ENCODE measurements around the gene NEURL1.
"Not testable (repeated sequence)": the region's sequence is repeated elsewhere in the genome, so short reads cannot be mapped to it uniquely, and the experiment has no call there.

The NEURL1 gene

GRCh38 chr10:103495321-103495720, 1.8 kb downstream of the NEURL1 start:
- no peak for DNase-seq

- DNase-seq: no peak
These were observed 3.8 kb downstream of the NEURL1 start for GRCh38 chr10:103497161-103497915.

- DNase-seq: no peak
These were observed 5.6 kb downstream of the NEURL1 start for GRCh38 chr10:103498936-103499638.

DNA sequence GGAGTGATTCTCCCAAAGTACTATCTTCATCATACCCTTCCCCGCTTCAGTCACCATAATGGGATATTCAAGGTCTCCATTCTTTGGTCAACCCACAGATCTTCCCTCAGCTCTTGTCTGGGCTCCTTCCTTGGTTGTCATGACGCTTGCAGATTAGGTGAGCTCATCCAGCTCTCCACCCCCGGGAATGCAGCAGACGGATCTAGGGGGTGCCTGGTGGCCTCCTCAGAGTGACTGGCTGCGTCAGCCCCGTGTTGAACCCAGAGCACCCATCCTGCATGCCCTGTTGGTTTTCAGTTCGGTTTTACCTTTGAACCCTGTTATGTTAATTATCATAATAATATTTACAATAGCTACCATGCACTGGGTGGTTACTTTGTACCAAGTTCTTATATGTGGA, 6.4 kb downstream of the NEURL1 start:
- DNase-seq: no peak

- DNase-seq: no peak
These were observed 7.0 kb downstream of the NEURL1 start for GRCh38 chr10:103500481-103500880.

GRCh38 chr10:103501186-103501585, 7.7 kb downstream of the NEURL1 start:
- DNase-seq: no peak

GRCh38 chr10:103502849-103503660, 9.6 kb downstream of the NEURL1 start:
- DNase-seq: no peak

GRCh38 chr10:103503777-103504176, 10.3 kb downstream of the NEURL1 start:
- not testable (repeated sequence) for DNase-seq

DNA sequence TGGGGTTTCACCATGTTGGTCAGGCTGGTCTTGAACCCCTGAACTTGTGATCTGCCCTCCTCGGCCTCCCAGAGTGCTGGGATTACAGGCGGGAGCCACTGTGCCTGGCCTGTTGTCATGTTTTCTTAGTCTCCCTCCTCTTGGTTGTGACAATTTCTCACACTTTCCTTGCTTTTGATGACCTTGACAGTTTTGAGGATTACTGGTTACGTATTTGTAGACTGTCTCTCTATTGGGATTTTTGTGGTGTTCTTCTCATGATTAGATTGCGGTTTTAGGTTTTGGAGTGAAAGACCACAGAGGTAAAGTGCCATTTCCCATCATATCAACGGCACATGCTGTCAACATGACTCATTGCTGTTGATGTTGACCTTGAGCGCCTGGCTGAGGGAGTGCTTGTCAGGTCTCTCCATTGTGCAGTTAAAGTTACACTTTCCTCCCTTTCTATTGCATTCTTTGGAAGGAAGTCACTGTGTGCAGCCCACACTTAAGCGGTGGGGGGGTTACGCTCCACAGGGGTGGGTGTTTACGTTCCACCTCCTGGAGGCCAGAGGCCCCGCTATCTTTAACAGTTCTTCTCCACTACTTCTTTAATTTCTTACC, 10.8 kb downstream of the NEURL1 start:
- DNase-seq: no peak

DNA sequence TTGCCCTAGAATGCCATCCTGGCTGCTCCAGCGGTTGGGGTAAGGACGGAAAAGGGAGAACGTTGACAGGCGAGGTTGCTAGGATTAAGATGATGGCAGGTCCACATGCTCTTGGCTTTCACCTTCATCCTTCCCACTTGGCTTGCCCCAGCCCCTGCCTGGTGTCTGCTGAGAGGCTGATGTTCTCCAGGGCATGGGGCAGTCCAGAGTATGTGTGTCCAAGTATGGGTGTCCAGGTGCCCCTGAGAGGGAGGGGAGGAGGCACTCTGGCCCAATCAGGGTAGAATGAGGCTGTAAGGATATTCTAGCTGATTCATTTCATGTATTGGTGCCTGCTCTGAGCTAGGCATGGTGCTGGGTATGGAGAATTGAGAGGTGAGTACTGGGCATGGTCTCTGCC, 12.6 kb downstream of the NEURL1 start:
- no peak for DNase-seq

GRCh38 chr10:103507235-103508191, 14.0 kb downstream of the NEURL1 start:
- no peak for DNase-seq

- no peak for DNase-seq
These were observed 16.7 kb downstream of the NEURL1 start for GRCh38 chr10:103510046-103510685.

- DNase-seq: no peak
These were observed 17.6 kb downstream of the NEURL1 start for GRCh38 chr10:103510791-103511752.

DNA sequence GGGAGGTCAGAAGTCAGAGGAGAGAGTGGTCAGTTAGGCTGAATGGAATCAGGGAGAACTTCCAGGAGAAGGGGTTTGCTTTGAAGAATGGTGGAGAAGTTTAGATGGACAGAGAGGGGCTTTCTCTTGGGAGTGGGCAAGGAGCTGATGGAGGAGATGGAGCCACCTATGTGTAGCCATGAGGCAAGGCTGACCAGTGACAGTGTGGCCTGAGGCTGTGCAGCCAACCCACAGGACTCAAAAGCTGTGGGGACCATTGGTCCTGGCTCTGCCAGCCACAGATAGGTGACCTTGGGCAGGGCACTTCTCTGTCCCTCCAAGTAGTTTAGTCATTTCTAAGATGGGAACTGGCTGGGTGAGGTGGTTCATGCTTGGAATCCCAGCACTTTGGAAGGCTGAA, 18.7 kb downstream of the NEURL1 start:
- DNase-seq: no peak

DNA sequence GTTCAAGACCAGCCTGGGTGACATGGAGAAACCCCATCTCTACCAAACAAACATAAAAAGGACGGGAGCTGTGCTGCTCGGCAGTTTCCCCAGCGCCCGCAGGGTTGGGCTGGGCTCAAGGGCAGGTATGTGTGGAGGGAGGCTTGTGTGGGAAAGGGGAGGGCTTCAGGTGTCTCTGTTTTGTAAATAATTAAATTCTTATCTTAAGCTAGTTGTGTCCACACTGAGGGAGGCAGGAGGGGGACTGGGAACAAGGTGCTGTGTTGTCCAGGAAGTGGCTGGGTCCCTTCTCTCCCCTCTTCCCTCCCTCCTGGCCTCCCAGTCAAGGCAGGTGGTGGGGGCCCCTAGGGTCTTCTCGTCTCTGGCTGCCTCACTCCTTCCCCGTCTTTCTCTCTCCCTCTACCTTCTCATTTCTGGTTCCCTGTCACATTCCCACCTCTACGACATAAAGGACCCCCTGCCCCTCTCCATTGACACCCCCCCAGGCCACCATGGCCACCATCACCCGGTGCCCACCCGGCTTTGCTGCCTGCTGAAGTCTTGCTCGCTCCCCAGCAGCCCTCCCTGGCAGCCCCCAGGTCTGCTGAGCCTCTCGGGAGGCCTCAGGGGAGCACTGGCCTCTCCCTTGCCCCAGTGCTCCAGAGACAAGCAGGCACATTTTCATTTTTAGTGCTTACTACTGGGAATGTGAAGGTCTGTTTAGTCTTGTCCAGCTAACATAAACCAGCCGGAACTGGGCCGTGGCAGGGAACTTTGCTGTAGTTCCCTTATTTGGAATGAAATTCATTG, 19.3 kb downstream of the NEURL1 start:
- no peak for DNase-seq

DNA sequence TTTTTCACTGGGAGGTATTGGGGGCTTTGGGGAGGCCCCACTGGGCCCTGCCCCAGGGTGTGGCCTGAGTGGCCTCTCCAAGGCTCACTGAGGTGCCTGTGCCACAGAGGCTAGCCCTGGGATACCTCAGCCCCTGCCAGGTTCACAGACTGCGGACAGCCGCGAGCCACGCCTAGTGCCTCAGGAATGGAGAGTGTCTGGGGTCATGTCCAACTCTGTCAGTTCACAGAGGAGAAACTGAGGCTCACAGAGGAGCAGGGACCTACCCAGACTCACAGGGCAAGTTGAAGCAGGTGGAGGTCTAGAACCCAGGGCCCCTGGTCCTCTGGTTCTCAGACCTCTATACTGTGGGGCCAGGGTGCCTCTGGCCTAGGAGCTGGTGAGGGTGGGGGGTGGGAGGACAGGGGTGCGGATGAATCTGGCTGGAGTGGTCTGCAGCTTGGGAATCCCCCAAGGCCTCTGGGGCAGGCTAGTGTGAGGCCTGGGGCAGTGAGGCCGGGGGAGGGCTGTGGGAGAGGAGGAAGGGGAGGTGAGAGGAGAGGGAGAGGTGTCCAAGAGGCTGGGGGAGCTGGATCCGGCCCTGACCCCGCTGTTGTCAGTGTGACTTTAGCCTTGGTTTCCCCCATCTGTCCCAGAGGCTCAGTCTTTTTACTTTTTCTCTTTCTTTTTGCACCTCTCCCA, 20.0 kb downstream of the NEURL1 start:
- no peak for DNase-seq

GRCh38 chr10:103514244-103514643, 20.7 kb downstream of the NEURL1 start:
- DNase-seq: no peak

- DNase-seq: no peak
These were observed 24.0 kb downstream of the NEURL1 start for GRCh38 chr10:103517234-103518085.
